Uterus (tissue), 2 donors: Measurements from ENCODE around the gene TMEM266.

Experiments used
- POLR2A ChIP-seq, 2 donors: fragments of 450-650 bp; IDR thresholded peaks; one replicate each; pipeline ENCODE4 v1.6.1; 2016; ENCODE audit warnings: antibody characterized with exemption in 2 of 2, mild to moderate bottlenecking in 1 of 2, moderate library complexity in 1 of 2
- TF ChIP-seq, protein P1 (sequence below), 4 experiments: fragments of 200-600 bp in 2 of 4; fragments of 450-650 bp in 2 of 4; sonication (generic) in 2 of 4; IDR thresholded peaks; one replicate each; pipeline ENCODE4 v1.5.1; 2016 to 2019; ENCODE audit warnings: antibody characterized with exemption in 4 of 4, mild to moderate bottlenecking in 2 of 4, moderate library complexity in 1 of 4

DNA sequence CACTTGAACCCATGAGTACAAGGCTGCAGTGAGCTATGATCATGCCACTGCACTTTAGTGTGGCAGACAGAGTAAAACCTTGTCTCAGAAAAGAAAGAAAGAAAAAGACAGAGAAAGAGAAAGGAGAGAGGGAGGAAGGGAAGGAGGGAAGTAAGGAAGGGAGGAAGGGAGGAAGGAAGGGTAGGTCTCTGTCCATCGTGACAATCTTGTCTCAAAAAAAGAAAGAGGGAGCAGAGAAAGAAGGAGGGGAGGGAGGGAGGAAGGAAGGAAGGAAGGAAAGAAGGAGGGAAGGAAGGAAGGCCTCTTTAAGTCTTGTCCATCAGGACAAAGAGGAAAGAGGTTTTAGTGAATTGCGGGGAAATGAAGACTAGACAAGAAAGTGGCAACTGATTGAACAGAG is 129.3 kb downstream of the TMEM266 start:
- TF ChIP-seq, protein P1, sequence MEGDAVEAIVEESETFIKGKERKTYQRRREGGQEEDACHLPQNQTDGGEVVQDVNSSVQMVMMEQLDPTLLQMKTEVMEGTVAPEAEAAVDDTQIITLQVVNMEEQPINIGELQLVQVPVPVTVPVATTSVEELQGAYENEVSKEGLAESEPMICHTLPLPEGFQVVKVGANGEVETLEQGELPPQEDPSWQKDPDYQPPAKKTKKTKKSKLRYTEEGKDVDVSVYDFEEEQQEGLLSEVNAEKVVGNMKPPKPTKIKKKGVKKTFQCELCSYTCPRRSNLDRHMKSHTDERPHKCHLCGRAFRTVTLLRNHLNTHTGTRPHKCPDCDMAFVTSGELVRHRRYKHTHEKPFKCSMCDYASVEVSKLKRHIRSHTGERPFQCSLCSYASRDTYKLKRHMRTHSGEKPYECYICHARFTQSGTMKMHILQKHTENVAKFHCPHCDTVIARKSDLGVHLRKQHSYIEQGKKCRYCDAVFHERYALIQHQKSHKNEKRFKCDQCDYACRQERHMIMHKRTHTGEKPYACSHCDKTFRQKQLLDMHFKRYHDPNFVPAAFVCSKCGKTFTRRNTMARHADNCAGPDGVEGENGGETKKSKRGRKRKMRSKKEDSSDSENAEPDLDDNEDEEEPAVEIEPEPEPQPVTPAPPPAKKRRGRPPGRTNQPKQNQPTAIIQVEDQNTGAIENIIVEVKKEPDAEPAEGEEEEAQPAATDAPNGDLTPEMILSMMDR (IDR thresholded peaks at IDR 0.05): no peak
- TF ChIP-seq POLR2A (IDR thresholded peaks at IDR 0.05): no peak
